GM18502 (cell line): Measurements from ENCODE around the gene RPUSD3.
A peak's percentile ranks its signal among the peaks of the same experiment; 100 is the strongest.

Source experiments
- ATAC-seq: cut with Tn5 transposase; IDR thresholded peaks from one replicate; pipeline ENCODE4 v1.9.1; 2021; ENCODE audit warnings: mild to moderate bottlenecking; ENCODE audit not compliant: unreplicated experiment, poor library complexity

Gene RPUSD3

GRCh38 chr3:9808345-9809037 lies 35.3 kb downstream of the RPUSD3 start:
- ATAC-seq = peak; percentile 49

- no peak for ATAC-seq
Observed at GRCh38 chr3:9807981-9808344, 35.8 kb downstream of the RPUSD3 start.

DNA sequence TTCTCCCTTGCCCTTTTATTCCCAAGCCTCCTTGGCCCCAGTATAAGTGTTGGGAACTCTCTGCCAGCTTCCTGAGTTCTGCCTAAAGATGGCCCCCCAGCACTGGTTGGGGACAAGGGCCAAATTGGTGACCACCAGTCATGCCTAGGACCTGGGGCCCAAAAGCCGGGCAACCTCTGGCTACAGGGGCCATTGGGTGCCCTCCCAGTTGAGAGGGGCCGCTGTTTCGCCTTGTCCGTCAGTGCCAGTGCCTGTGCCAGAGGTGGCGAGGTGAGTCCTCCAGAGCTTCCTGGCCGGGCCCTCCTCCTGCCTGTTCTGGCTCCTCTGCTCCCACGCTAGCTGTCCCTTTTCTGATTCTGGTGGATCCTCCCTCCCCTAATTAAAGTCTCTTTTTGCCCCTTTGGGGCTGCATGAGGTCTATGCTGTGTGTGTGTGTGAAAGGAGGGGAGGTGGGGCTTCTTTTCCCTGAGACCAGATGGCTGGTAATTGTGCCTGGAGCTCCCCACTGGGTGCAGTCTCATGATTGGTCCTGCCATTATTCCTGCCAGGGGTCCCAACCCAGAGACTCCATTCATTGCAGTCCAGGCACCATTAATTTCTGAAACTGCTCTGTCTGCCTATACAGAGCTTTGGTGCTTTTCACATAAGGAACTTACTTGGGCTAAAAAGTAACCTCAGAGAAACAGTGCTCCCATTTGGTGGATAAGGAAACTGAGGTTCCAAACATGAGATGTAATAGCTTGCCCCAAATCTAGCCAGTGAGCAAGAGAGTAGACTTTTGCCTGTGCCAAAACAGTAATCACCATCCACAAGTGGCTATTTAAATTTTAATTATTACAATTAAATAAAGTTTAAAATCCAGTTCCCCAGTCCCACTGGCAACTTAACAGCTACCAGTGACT lies 36.9 kb downstream of the RPUSD3 start:
- no peak for ATAC-seq

GRCh38 chr3:9806137-9806536 lies 37.7 kb downstream of the RPUSD3 start:
- no peak for ATAC-seq

DNA sequence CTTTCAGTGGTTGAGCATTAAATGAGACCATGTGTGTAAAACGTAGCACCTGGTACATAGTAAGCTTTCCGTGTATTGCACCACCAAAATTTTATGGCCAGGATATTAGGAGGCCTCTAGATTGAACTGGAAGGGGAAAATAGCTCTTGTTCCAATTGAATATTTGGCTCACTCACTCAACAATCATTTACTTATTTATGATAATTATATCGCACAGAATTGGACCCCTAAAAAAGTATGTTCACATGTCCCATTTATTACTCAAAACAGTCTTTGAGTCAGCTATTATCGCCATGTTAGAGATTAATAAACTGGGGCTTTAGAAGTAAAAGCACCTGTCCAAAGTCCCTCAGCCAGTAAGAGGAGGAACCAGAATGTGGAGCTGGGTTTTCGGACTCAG lies 38.8 kb downstream of the RPUSD3 start:
- ATAC-seq = no peak

GRCh38 chr3:9803494-9803893 lies 40.3 kb downstream of the RPUSD3 start:
- ATAC-seq = no peak

DNA sequence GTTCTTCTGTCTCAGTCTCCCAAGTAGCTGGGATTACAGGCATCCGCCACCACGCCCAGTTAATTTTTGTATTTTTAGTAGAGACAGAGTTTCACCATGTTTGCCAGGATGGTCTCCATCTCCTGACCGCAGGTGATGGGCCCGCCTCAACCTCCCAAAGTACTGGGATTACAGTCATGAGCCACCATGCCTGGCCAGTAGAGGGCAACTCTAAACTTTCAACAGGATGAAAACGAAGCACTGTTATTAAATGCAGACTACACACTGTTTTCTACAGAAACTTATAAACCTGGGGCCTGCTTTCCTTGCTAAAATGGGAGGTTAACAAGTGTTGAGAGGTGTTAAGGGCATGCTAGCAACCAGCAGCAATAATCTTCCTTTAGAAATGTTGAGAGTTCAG lies 43.3 kb downstream of the RPUSD3 start:
- ATAC-seq = no peak

DNA sequence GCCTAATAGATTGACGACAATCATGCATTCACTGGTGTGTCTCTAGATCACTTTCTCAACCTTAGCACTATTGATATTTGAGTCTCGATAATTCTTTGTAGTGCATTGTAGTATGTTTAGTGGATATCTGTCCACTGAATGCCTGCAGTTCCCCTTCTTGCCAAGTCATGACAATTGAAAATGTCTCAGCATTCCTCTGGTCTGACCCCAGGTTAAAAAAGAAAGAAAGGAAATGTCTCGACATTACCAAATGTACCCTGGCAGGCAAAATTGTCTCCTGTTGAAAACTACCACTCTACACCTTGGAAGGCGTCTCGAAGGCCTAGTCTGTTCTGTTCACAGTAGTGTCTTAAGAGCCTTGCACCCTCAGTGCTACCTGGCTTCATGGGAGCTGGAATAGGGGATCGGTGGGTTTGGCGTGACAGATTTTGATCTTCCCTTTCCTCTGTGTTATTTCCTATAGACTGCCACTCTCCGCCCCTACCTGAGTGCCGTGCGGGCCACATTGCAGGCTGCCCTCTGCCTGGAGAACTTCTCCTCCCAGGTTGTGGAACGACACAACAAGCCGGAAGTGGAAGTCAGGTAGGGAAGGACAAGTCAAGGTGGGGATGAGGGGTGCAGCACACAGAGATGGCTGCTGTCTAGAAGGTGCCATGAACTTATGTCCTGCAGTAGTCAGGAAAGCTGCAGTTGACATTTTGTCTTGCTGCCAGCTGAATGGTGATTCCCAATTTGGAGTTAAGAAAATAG lies 46.4 kb downstream of the RPUSD3 start:
- ATAC-seq = no peak

- no peak for ATAC-seq
Observed at GRCh38 chr3:9795207-9795606, 48.6 kb downstream of the RPUSD3 start.

DNA sequence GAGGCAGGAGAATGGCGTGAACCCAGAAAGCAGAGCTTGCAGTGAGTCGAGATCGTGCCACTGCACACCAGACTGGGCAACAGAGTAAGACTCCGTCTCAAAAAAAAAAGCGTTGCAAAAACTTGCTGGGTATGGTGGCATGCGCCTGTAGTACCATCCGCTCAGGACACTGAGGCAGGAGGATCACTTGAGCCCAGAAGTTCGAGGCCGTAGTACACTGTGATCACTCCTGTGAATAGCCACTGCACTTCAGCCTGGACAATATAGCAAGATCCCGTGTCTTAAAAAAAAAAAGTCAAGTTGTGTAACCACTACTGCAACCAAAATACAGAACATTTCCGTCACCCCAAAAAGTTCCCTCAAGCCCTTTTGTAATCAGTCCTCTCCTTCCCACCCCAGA lies 49.4 kb downstream of the RPUSD3 start:
- no peak for ATAC-seq

- no peak for ATAC-seq
Observed at GRCh38 chr3:9793161-9793781, 50.5 kb downstream of the RPUSD3 start.

DNA sequence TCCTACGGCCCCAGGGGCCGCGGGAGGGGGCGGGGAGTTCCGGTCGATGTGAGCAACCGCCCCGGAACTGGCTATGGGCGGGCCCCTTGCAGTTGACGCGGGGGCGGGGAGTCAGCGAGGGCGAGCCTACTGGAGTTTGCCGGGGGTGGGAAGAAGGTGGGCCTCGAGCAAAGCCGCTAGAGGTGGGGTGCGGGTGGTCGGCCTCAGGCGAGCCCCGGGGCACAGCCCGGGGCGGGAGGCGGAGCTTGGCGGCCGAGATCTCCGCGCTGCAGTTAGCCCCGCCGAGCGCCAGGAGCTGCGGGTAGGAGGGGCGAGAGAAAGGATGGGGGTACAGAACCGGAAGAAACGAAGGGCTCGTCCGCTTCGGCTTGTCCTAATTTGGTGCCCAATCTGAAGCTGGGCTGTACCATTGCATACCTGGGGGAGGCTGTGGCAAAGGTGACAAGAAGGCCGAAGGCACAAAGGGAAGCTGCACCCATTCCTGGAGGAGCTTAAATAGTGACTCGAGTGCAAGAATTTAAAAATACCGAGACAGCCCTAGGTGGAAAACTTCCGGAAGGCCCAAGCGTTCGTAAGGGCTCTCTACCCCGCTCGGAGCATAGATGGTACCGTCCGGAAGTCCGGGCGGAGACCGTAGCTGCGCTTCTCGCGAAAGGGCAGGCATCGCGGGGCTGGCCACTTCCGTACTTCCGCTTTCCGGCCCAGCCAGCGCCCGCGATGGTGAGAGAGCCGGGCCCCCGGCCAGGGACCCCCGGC lies 51.2 kb downstream of the RPUSD3 start, which contains the start of the genes ARPC4 and TADA3:
Gene ARPC4 (plus strand): TSS at position 678 of the 756 bp plus-strand sequence. CDS start 40 bp downstream, at position 718.
Gene TADA3 (minus strand): TSS at position 69 of the 756 bp plus-strand sequence. CDS start 1,007 bp downstream, outside the sequence.
- ATAC-seq = peak; percentile 83

DNA sequence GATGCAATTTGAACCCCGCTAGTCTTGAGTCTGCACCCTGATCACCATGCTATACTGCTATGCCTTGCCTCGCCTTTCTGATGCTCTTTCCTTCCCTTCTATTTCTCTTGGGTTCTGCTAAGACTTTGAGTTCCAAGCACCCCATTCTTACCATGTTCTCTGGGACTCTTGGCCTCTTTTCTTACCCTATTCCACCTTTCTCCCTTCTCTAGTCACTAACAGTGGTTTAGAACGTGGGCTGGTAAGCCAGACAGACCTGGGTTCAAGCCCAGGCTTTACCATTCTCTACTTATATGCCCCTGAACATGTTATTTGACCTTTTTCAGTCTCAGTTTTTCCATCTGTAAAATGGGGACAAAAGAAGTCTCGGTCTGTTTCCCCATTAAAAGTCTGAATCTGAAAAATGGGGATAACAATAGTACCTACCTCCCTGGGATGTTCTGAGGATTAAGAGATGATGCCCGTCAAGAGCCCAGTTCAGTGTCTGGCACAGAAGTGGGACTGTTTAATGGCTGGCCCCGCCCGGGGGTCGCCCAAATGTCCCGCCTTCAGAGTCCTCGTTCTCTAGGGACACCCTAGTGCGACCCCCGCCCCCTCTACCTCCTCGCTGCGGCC lies 51.9 kb downstream of the RPUSD3 start:
- no peak for ATAC-seq

GRCh38 chr3:9791127-9791526 lies 52.7 kb downstream of the RPUSD3 start:
- ATAC-seq = no peak
